Loucy (cell line): ENCODE data around the gene KIZ.
A peak's percentile ranks its signal among the peaks of the same experiment; 100 is the strongest.

ENCODE experiments used
- H2AFZ ChIP-seq: fragments of 200-600 bp; sonication (generic); 2 replicates; pipeline ENCODE4 v1.6.0; 2016; ENCODE audit warnings: antibody characterized with exemption, mild to moderate bottlenecking, low read length, moderate library complexity
- H3F3A ChIP-seq: fragments of 200-600 bp; 2 replicates; pipeline ENCODE4 v1.6.0; 2016; ENCODE audit warnings: antibody characterized with exemption, low read depth, mild to moderate bottlenecking
- H3K27me3 ChIP-seq: fragments of 200-600 bp; sonication (generic); 2 replicates; pipeline ENCODE4 v1.6.1; 2014; ENCODE audit warnings: low read length, mild to moderate bottlenecking; ENCODE audit not compliant: insufficient read depth, poor library complexity, severe bottlenecking
- H3K36me3 ChIP-seq: fragments of 200-600 bp; sonication (generic); 2 replicates; pipeline ENCODE4 v1.6.1; 2016; ENCODE audit warnings: low read length; ENCODE audit not compliant: insufficient read depth
- H3K4me1 ChIP-seq: fragments of 200-600 bp; sonication (generic); 2 replicates; pipeline ENCODE4 v1.5.1; 2014; ENCODE audit warnings: low read length, mild to moderate bottlenecking; ENCODE audit not compliant: insufficient read depth, poor library complexity, severe bottlenecking
- H3K4me2 ChIP-seq: fragments of 200-600 bp; sonication (generic); 2 replicates; pipeline ENCODE4 v1.6.0; 2014; ENCODE audit warnings: antibody characterized with exemption, low read length, low read depth, mild to moderate bottlenecking; ENCODE audit not compliant: poor library complexity, severe bottlenecking
- H3K4me3 ChIP-seq: fragments of 200-600 bp; sonication (generic); 2 replicates; pipeline ENCODE4 v1.5.1; 2014; ENCODE audit warnings: low read length, mild to moderate bottlenecking, mixed read lengths; ENCODE audit not compliant: poor library complexity, severe bottlenecking
- H3K79me2 ChIP-seq: fragments of 200-600 bp; sonication (generic); 2 replicates; pipeline ENCODE4 v1.6.1; 2014; ENCODE audit warnings: low read length; ENCODE audit not compliant: insufficient read depth
- H3K9ac ChIP-seq: fragments of 200-600 bp; sonication (generic); 2 replicates; pipeline ENCODE4 v1.6.0; 2014; ENCODE audit warnings: mild to moderate bottlenecking, low read depth, low read length, moderate library complexity; ENCODE audit not compliant: poor library complexity, severe bottlenecking
- H3K9me2 ChIP-seq: fragments of 200-600 bp; sonication (generic); replicated peaks from 2 replicates; pipeline ENCODE4 v1.6.1; 2016; ENCODE audit warnings: low read depth, low read length, mixed read lengths
- H3K9me3 ChIP-seq: fragments of 200-600 bp; sonication (generic); 2 replicates; pipeline ENCODE4 v1.6.1; 2014; ENCODE audit warnings: mild to moderate bottlenecking, antibody characterized with exemption, low read length, low read depth; ENCODE audit not compliant: insufficient read depth
- H4K20me1 ChIP-seq: fragments of 200-600 bp; sonication (generic); 2 replicates; pipeline ENCODE4 v1.6.0; 2014; ENCODE audit warnings: antibody characterized with exemption, low read length, mild to moderate bottlenecking; ENCODE audit not compliant: insufficient read depth, poor library complexity, severe bottlenecking
- EZH2phosphoT487 ChIP-seq: fragments of 200-600 bp; IDR thresholded peaks from 2 replicates; pipeline ENCODE4 v1.6.1; 2018; ENCODE audit warnings: antibody characterized with exemption, mild to moderate bottlenecking, moderate library complexity, borderline replicate concordance
- TF ChIP-seq, protein P1 (sequence below): fragments of 200-600 bp; sonication (generic); conservative IDR thresholded peaks from 2 replicates; pipeline ENCODE4 v1.5.1; 2014; ENCODE audit warnings: mild to moderate bottlenecking, antibody characterized with exemption, low read length

Gene KIZ

DNA sequence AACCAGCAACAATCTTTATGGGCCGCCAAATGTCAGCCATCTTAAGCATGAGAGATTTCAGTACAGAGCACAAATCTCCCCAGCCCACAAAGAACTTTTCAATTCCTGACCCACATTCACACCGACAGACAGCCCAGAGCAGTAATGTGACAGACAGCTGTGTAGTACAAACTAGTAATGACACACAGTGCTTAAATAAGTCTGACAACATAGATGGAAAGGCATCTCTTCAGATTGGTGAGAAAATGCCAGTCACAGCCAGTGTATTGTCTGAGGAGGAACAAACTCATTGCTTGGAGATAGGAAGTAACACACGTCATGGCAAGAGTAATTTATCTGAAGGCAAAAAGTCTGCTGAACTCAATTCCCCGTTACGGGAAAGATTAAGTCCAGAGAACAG lies 36.0 kb downstream of the KIZ start:
- Histone ChIP-seq H3K36me3 (peaks cover 17% of the 10 kb centered on the region; the same call in 1 of the 2 replicates), H3K4me2 (no peak overlapping the region), H3F3A (peaks cover 6% of the 10 kb centered on the region), H3K9ac (no peak overlapping the region), H3K27me3 (no peaks in the 10 kb centered on the region), H2AFZ (no peak overlapping the region), H3K4me3 (no peak overlapping the region), H3K4me1 (peaks cover 74% of the 10 kb centered on the region), H4K20me1 (no peaks in the 10 kb centered on the region), H3K9me2 (no peaks in the 10 kb centered on the region), H3K79me2 (no peaks in the 10 kb centered on the region), H3K9me3 (0 out of 2 replicates have a peak, but pooled peaks cover 3% of the 10 kb centered on the region)
- no peak for TF ChIP-seq EZH2phosphoT487
- TF ChIP-seq, protein P1, sequence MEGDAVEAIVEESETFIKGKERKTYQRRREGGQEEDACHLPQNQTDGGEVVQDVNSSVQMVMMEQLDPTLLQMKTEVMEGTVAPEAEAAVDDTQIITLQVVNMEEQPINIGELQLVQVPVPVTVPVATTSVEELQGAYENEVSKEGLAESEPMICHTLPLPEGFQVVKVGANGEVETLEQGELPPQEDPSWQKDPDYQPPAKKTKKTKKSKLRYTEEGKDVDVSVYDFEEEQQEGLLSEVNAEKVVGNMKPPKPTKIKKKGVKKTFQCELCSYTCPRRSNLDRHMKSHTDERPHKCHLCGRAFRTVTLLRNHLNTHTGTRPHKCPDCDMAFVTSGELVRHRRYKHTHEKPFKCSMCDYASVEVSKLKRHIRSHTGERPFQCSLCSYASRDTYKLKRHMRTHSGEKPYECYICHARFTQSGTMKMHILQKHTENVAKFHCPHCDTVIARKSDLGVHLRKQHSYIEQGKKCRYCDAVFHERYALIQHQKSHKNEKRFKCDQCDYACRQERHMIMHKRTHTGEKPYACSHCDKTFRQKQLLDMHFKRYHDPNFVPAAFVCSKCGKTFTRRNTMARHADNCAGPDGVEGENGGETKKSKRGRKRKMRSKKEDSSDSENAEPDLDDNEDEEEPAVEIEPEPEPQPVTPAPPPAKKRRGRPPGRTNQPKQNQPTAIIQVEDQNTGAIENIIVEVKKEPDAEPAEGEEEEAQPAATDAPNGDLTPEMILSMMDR = no peak

GRCh38 chr20:21162631-21163030 lies 36.7 kb downstream of the KIZ start:
- Histone ChIP-seq H3K36me3 (peaks cover 17% of the 10 kb centered on the region; the same call in 1 of the 2 replicates), H3K9me3 (0 out of 2 replicates have a peak, but pooled peaks cover 3% of the 10 kb centered on the region), H4K20me1 (no peaks in the 10 kb centered on the region), H3K27me3 (no peaks in the 10 kb centered on the region), H3K4me3 (no peak overlapping the region), H3K79me2 (no peaks in the 10 kb centered on the region), H3F3A (peaks cover 10% of the 10 kb centered on the region), H3K9me2 (no peaks in the 10 kb centered on the region), H3K4me1 (peaks cover 76% of the 10 kb centered on the region), H3K9ac (no peak overlapping the region), H2AFZ (no peak overlapping the region), H3K4me2 (no peak overlapping the region)
- TF ChIP-seq, protein P1 = no peak
- no peak for TF ChIP-seq EZH2phosphoT487

DNA sequence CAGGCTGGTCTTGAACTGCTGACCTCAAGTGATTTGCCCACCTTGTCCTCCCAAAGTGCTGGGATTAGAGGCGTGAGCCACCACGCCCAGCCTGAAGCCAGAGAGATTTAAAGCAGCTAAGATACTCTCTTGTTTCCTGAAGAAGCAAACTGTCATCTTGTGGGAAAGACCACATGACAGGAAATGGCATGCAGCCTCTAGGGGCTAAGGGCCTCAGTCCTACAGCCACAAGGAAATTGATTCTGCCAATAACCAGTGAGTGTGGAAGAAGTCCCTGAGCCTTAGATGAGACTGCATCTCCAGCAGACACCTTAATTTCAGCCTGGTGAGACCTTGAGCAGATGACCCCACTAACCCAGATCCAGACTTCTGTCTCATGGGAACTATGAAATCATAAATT lies 40.9 kb downstream of the KIZ start:
- Histone ChIP-seq H3K4me1 (peaks cover 50% of the 10 kb centered on the region), H4K20me1 (no peaks in the 10 kb centered on the region), H3K4me2 (peak overlapping the region; percentile 82), H3F3A (peaks cover 10% of the 10 kb centered on the region), H3K9me3 (peaks cover 5% of the 10 kb centered on the region; the same call in 1 of the 2 replicates), H3K4me3 (peak overlapping the region; percentile 66), H3K9me2 (no peaks in the 10 kb centered on the region), H3K9ac (peak overlapping the region; percentile 73), H3K79me2 (no peaks in the 10 kb centered on the region), H3K27me3 (no peaks in the 10 kb centered on the region), H3K36me3 (peaks cover 19% of the 10 kb centered on the region), H2AFZ (no peak overlapping the region)
- no peak for TF ChIP-seq EZH2phosphoT487
- TF ChIP-seq, protein P1 = no peak
